Measurements from ENCODE around the gene TPK1. TPM values are rescaled to one million over a fixed set of nuclear protein-coding genes. Genes with fewer than 3 reads are reported as not detected.

The TPK1 gene
- total RNA-seq, 1 donor from 2014 or later = 0.77 TPM

DNA sequence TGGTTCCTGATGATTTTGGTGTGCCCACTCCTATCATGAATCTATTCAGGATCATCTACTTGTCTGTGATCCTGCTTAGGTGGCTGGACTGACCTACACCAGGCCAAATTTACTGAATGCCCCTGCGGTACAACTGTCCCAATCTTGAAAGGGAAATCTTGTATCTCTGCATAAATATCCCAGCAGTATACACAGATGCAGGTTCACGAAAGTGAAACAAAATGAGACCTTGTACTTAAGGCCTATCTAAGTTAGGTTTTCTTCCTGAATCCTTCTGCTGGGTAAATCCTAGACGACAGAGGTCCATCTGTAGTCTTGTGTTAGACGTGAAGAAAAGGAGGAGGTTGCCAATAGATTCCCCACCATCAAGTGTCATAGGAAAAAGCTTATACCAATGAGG is 346.9 kb downstream of the TPK1 start:
- DNase-seq (ENCODE audit: low spot score) = no peak
- Mint-ChIP-seq H3K27me3 (ENCODE audit: unreplicated experiment) (peaks cover 2% of the 10 kb centered on the region), H3K4me3 (ENCODE audit: unreplicated experiment) (no peak overlapping the region), H3K36me3 (ENCODE audit: low read depth, unreplicated experiment) (no peaks in the 10 kb centered on the region), H3K9me3 (ENCODE audit: unreplicated experiment) (no peaks in the 10 kb centered on the region), H3K4me1 (ENCODE audit: unreplicated experiment) (no peaks in the 10 kb centered on the region), H3K27ac (ENCODE audit: unreplicated experiment) (no peak overlapping the region)
- TF ChIP-seq, protein P1, sequence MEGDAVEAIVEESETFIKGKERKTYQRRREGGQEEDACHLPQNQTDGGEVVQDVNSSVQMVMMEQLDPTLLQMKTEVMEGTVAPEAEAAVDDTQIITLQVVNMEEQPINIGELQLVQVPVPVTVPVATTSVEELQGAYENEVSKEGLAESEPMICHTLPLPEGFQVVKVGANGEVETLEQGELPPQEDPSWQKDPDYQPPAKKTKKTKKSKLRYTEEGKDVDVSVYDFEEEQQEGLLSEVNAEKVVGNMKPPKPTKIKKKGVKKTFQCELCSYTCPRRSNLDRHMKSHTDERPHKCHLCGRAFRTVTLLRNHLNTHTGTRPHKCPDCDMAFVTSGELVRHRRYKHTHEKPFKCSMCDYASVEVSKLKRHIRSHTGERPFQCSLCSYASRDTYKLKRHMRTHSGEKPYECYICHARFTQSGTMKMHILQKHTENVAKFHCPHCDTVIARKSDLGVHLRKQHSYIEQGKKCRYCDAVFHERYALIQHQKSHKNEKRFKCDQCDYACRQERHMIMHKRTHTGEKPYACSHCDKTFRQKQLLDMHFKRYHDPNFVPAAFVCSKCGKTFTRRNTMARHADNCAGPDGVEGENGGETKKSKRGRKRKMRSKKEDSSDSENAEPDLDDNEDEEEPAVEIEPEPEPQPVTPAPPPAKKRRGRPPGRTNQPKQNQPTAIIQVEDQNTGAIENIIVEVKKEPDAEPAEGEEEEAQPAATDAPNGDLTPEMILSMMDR (IDR thresholded peaks at IDR 0.05; ENCODE audit: unreplicated experiment) = no peak

DNA sequence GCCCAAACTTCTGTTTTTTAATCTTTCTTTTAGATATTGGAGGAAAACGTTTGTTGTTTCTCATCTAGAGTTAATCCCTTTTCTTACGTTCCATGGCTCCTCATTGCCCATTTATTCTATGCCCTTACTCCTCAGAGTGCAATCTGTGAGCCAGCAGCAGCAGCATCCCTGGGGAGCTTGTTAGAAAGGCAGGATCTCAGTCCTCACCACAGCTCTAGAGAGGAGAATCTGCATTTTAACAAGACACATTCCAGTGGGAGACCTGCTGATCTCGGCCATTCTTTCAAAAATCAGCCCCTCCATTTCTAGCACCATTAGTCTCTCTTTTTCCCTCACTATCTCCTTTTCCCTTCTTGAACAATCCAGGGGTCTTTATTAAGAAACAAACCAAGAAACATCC is 348.0 kb downstream of the TPK1 start:
- H3K9me3 Mint-ChIP-seq (ENCODE audit: unreplicated experiment) = no peaks in the 10 kb centered on the region

DNA sequence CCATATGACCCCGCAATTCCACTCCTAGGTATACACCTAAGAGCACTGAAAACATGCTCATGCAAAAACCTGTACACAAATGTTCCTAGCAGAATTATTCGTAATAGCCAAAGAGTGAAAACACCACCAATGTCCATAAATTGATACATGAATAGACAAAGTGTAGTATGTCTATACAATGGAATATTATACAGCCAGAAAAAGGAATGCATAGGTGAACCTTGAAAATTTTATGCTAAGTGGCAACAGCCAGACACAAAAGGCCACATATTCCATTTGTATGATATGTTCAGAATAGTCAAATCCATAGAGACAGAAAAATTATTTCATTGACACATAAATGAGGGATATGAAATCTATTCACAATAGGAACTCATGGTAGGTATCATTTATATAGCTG is 351.4 kb downstream of the TPK1 start:
- TF ChIP-seq, protein P1 (IDR thresholded peaks at IDR 0.05; ENCODE audit: unreplicated experiment) = no peak
- H3K4me3 Mint-ChIP-seq (ENCODE audit: unreplicated experiment) = no peak overlapping the region
- no peak for DNase-seq (ENCODE audit: low spot score)
- H3K4me1 Mint-ChIP-seq (ENCODE audit: unreplicated experiment) = no peaks in the 10 kb centered on the region
- no peaks in the 10 kb centered on the region for H3K9me3 Mint-ChIP-seq (ENCODE audit: unreplicated experiment)
- peaks cover 2% of the 10 kb centered on the region for H3K27me3 Mint-ChIP-seq (ENCODE audit: unreplicated experiment)
- H3K27ac Mint-ChIP-seq (ENCODE audit: unreplicated experiment) = no peak overlapping the region
- H3K36me3 Mint-ChIP-seq (ENCODE audit: low read depth, unreplicated experiment) = no peaks in the 10 kb centered on the region

More for the DNA sequence above, 348.0 kb downstream of the TPK1 start:
- TF ChIP-seq, protein P1 (IDR thresholded peaks at IDR 0.05; ENCODE audit: unreplicated experiment) = no peak
- Mint-ChIP-seq H3K4me3 (ENCODE audit: unreplicated experiment) (no peak overlapping the region), H3K4me1 (ENCODE audit: unreplicated experiment) (no peaks in the 10 kb centered on the region), H3K27ac (ENCODE audit: unreplicated experiment) (no peak overlapping the region), H3K27me3 (ENCODE audit: unreplicated experiment) (peaks cover 2% of the 10 kb centered on the region), H3K36me3 (ENCODE audit: low read depth, unreplicated experiment) (no peaks in the 10 kb centered on the region)
- DNase-seq (ENCODE audit: low spot score) = no peak

DNA sequence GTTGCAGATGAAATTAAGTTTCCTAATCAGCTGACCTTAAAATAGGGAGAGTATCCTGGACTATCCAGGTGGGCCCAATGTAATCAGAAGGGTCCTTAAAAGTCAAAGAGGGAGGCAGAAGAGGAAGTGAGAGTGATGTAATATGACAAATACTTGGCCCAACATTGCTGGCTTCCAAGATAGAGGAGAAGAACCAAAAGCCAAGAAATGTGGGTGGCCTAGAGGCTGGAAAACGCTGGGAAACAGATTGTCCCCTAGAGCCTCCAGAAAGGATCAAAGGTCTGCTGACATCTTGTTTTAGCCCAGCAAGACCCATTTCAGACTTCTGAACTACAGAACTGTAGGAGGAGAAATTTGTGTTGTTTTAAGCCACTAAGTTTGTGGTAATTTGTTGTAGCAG is 352.7 kb downstream of the TPK1 start:
- Mint-ChIP-seq H3K27ac (ENCODE audit: unreplicated experiment) (no peak overlapping the region), H3K36me3 (ENCODE audit: low read depth, unreplicated experiment) (no peaks in the 10 kb centered on the region), H3K27me3 (ENCODE audit: unreplicated experiment) (peaks cover 2% of the 10 kb centered on the region), H3K4me3 (ENCODE audit: unreplicated experiment) (no peak overlapping the region), H3K4me1 (ENCODE audit: unreplicated experiment) (no peaks in the 10 kb centered on the region), H3K9me3 (ENCODE audit: unreplicated experiment) (no peaks in the 10 kb centered on the region)
- TF ChIP-seq, protein P1 (IDR thresholded peaks at IDR 0.05; ENCODE audit: unreplicated experiment) = no peak
- DNase-seq (ENCODE audit: low spot score) = no peak

DNA sequence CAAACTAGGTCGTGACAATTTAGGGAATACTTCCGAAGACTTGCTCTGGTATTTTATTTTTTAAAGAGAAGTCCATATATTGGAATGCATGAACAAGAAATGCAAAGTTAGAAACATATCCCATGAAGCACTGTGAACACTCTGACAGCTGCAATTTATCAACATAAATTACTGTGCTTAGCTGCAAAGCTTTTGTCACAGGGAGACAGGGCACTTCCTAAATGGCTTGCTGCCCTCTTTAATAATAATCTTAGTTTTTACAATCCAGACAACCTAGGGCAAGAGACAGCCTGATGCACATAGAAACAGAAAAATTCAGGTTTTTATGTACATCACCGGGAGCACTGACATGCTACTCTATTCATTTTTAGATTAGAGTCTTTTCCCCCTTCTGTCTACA is 354.0 kb downstream of the TPK1 start:
- Mint-ChIP-seq H3K36me3 (ENCODE audit: low read depth, unreplicated experiment) (no peaks in the 10 kb centered on the region), H3K4me3 (ENCODE audit: unreplicated experiment) (no peak overlapping the region), H3K27ac (ENCODE audit: unreplicated experiment) (no peak overlapping the region), H3K27me3 (ENCODE audit: unreplicated experiment) (no peaks in the 10 kb centered on the region), H3K9me3 (ENCODE audit: unreplicated experiment) (no peaks in the 10 kb centered on the region), H3K4me1 (ENCODE audit: unreplicated experiment) (no peaks in the 10 kb centered on the region)
- TF ChIP-seq, protein P1 (IDR thresholded peaks at IDR 0.05; ENCODE audit: unreplicated experiment) = no peak
- DNase-seq (ENCODE audit: low spot score) = no peak
